ENCODE measurements around the gene SVIP. TPM values are rescaled to one million over a fixed set of nuclear protein-coding genes. Genes with fewer than 3 reads are reported as not detected.
A peak's percentile ranks its signal among the peaks of the same experiment; 100 is the strongest.

SVIP gene, protein sequence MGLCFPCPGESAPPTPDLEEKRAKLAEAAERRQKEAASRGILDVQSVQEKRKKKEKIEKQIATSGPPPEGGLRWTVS
- total RNA-seq (2014; rRNA removed; shearing (Covaris generic)) = 23.1 and 27.9 TPM in 2 replicates

DNA sequence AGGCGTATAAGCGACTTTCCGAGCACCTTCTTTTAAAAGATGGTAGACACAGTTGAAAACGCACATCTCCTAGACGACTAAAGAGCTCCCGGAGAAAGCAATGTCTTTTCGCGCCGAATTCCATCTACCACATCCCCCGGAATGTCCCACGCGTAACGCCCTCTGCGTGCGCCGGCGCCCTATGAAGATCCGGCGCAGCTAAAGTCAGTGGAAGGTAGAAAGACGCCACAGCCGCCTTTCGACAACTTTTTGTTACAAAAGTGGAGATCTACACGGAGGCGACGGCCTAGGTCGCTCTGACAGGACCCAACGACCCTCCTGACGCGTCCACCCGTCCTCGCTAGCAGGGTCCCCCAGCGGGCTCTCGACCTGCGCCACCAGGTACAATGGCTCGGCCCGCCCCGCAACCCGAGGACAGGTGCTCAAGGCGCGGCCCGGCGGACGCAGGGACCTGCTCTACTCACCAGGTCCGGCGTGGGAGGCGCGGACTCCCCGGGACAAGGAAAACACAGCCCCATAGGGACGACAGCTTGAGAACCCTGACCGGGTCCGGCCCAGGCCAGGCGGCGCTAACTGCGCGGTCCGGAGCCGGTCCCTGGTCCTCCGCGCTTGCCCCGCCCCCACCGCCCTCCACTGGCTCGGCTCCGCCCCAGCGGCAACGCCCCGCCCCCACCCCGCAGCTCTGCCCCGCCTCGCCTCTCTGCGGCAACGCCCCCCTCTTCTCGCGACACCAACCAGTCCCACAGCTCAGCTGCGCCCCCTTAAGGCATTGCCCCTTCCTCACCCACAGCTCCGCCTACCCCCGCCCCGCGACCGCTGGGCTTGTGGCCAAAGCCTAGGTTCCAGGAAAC, at the start of gene SVIP:
TSS of gene SVIP (minus strand) at position 571 of the 851 bp plus-strand sequence. CDS start at position 518, 53 bp downstream.
- peak; percentile 94 for DNase-seq (ENCODE audit: low spot score)

DNA sequence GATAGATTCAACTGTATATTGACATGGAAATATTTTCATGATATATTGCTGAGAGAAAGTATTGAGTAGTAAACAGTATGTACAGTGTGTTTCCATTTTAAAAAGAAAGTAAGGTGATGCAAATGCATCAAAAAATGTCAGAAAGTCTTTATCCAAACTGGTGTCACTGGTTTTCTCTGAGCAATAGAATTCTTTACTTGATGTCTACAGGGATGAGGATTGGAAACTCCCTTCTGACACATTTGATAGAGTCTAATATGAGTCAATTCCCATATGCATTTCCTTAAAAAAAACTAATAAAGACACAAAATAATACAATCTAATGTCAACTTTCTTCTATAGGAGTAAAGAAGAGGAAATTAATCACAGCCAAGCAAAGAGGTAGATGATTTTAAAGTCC, 49.0 kb upstream of the SVIP start:
- no peak for DNase-seq (ENCODE audit: low spot score)

DNA sequence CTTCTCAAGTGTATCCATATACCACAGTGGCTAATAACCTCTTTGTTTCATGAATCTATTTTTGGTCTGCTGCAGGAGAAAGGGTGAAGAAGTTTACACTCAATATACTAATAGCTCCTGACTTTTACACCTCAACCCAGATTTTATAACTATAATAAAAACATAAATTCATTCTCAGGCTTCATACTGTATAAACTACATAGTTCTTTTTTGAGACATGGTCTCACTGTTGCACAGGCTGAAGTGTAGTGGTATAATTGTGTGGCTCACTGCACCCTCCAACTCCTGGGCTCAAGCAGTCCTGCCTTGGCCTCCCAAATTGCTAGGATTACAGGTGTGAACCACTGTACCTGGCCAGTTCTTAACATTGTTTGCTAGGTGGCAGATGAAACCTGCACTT, 48.4 kb upstream of the SVIP start:
- no peak for DNase-seq (ENCODE audit: low spot score)

DNA sequence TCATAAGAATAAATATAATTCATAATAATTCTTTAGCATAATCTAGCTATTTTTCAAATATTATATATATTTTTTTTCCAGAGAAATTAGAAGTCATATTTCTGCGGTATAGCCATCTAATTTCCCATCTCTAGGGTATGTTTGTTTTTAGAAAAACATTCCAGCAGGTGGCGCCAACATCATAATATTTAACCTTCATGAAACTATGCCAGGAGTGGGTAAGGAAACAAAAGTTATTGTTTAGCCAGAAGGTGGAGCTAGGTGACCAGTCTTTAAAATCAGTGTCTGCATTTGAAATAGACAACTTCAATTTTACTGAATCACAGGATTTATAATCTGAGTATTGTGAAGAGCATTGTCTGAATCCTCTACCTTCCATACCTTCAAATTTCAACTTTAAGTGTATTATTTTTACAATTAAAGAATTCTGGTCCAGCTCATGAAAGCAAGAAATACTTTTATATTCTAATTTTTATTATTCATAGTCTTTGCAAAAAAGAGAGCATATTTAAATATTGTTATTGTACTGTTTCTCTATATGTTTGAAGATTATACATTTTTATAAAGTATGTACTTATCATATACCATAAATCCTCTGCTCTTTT, 46.4 kb upstream of the SVIP start:
- DNase-seq (ENCODE audit: low spot score) = peak; percentile 91

DNA sequence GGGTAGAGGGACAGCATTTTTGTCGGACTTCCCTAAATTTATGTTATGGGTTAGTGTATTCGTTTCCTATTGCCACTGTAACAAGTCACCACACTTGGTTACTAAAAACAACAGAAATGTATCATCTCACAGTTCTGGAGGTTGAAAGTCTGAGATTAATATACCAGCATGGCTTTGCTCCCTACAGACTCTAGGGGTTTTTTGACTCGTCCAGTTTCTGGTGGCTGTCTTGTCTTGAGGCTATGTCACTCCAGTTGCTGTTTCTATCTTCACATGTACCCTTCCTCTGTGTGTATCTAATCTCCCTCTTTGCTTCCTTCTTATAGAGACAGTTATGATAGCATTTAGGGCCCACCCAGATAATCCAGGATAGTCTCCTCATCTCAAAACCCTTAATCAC, 39.7 kb upstream of the SVIP start:
- no peak for DNase-seq (ENCODE audit: low spot score)

DNA sequence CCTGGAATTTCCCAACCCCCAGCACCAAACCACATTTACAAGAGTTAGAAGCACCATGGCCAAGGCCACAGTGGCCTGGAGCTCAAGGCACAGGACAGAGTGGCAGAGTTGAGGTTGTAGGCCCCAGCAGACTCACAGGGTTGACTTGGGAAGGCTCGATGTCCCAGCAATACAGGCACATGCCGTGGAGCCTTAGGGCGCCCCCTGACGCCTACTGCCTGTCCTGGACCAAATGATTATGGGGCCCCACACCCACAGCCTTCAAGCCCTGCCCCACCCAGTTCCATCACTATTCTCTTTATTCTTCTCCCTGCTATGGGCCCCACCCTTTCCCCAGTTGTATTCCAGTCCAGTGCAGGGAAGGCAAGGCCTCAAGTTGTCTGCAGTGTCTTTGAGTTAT, 30.6 kb upstream of the SVIP start, which contains the start of gene CCDC179:
TSS of gene CCDC179 (minus strand) at position 234 of the 400 bp plus-strand sequence. CDS start at position 181, 53 bp downstream.
- no peak for DNase-seq (ENCODE audit: low spot score)

DNA sequence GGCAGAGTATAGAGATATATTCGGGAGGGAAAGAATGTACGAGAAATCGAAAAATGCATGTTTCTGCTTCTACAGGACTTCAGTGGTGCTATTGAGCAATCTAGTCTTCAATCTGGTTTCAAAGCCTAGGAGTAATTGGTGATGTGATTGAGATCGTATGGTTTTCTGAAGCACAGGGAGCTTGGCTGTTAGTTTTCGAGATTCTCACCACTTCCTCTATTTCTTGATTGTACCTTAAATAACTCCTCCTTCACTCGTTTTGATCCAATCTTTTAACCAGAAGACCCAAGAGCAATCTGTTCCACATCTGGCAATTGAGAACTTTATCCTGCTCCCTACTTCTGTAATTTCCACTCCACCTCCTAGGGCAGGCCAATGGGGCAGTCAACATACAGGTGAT, 30.2 kb upstream of the SVIP start:
- DNase-seq (ENCODE audit: low spot score) = no peak

DNA sequence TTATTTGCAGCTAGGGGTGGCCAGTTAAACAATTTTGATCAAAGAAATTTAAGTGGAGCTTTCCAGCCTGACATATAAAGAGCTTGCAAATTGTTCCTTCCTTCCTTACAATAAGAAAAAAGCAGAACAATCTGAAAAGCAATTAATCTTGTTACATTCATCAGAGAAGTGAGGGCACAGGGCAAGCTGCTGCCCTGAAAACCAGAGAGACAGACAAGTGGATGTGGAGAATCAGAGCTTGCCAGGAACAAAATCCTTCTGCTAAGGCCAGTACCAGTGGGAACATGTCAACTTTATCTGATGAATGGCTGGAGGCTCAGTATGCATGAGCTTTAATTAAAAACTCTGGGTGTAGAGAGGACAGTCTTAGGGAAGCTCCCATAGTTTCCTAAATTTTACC, 21.9 kb upstream of the SVIP start:
- DNase-seq (ENCODE audit: low spot score) = no peak

DNA sequence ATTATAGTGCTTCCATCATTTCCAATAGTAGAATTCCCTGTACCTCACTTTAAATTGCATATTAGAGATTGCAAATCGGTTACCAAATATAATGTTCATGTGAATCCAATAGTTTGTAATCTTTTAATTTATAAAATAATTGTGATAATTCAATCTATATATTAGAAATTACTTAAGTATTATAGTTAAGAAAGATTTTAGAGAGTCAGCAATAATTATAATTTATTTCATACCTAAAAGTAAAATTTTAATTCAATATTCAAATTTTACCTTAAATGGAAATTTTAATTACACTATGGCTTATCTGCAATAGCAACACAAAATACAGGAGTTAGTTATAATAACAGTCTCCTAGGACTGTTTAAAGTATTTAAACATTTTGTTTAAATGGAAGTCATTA, 17.1 kb upstream of the SVIP start:
- no peak for DNase-seq (ENCODE audit: low spot score)

DNA sequence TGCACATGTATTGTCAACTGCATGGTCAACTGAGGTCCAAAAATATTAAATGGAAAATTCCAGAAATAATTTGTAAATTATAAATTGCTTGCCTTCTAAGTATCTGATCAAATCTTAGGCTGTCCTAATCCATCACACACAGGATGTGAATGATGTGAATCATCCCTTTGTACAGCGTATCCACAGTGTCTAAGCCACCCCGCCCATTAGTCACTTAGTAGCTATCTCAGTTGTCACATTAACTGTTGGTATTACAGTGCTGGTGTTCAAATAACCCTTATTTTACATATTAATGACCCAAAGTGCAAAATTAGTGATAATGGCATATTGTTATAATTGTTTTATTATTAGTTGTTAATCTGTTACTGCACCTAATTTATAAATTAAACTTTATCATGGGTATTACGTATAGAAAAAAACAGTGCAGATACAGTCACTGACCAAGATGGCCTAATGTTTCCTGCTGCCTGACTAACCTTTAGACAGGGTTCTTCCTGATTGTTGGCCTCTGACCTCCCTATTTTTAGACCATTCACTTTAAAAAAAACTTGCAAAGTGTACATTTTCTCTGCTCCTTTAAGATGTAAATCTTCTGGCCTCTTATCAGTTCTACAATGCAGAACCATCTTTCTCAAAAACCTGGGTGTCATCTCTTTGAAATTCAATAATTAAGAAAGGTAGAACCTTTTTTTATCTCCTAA, 2.9 kb upstream of the SVIP start:
- no peak for DNase-seq (ENCODE audit: low spot score)

DNA sequence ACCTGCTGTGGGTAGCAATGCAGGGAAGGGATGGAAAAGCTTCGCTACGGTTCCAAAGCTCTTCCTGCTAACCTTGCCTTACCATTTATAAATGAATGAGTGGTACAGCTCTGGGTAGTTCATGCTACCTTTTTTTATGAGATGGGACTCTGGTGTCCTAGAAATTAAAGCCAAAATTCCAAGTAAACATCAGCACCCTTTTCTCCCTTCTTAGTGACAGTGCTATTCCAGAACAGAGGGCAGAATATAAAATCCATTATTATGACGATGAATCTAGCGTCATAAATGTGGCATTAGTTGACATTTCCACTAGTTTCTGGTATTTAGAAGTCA, 447 bp upstream of the SVIP start:
- DNase-seq (ENCODE audit: low spot score) = no peak

DNA sequence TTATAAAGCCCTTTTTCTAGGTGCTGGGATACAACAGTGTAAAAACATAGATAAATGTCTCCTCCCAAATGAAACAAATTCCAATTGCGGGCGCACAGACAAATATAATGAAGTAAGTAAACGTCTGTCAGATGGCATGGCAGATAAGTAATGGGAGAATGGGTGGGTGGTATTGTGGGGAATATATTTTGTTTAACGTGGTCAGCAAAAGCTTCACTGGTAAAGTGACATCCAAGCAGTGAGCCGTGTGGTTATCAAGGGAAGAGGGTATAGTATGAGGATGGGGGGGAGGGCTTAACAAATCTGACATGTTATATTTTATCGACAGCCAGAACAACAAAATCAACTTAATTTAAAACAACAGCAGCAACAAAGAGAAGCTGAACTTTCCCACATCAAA, 1.2 kb downstream of the SVIP start:
- DNase-seq (ENCODE audit: low spot score) = no peak

DNA sequence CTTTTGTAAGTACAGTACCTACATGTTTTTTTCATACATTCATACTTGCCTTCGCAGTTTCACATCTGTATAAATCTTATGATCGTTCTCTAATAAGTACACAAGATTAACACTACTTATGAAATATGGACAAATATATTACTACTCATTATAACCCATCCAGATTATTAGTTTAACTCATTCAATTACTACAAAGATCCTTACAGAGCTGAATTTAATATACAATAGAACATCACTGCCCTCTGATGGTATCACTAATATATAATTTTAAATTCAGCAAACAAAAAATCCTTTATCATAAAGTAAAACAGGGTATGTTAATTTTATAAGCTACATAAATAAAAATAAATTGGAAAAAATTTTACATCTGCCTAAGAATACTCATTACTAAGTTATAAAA, 7.4 kb downstream of the SVIP start:
- no peak for DNase-seq (ENCODE audit: low spot score)

DNA sequence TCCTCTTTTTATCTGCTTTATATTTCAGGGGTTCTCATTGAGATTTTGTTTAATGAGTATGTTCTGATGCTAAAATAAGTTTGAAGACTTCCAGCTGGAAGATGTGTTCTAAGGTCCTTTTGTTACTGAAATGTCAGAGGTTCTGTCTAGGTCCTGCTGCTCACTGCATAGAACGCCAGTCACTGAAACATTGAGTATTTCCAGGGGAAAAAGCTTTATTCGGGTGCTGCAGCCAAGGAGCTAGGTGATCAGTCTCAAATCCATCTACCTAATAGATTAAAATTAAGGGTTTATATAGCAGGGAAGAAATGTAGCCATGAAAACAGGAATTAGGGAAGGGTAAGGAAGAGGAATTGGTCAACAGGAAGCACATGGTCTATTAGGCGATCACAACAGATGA, 19.7 kb downstream of the SVIP start:
- no peak for DNase-seq (ENCODE audit: low spot score)

DNA sequence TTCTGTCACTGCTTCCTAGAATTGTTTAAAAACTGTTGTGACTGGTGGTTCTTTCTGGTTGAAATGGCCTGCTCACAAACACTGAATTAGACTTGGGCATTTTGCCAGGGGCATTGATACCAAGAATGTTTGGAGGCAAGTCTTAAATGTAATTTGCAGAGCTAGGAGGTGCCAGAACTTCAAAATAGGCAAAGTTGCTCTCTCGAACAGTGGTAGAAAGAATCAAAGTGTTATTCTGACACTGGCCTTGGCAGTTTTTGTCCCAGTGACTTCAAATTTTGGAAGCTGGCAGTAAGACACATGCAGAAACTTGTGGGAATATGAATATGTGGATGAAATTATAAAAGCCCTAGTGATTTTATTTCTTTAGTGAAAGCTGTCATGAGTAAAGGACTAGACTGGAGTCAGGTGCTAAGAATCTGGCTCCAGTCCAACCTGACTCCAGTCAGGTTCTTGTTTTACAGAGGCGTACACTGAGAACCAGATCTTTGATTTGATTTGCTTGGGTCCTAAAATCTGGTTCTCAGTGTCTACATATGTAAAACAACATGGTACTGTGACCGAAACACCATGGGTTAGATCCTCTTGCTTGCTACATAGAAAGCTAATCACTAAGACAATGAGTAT, 20.9 kb downstream of the SVIP start:
- DNase-seq (ENCODE audit: low spot score) = no peak

DNA sequence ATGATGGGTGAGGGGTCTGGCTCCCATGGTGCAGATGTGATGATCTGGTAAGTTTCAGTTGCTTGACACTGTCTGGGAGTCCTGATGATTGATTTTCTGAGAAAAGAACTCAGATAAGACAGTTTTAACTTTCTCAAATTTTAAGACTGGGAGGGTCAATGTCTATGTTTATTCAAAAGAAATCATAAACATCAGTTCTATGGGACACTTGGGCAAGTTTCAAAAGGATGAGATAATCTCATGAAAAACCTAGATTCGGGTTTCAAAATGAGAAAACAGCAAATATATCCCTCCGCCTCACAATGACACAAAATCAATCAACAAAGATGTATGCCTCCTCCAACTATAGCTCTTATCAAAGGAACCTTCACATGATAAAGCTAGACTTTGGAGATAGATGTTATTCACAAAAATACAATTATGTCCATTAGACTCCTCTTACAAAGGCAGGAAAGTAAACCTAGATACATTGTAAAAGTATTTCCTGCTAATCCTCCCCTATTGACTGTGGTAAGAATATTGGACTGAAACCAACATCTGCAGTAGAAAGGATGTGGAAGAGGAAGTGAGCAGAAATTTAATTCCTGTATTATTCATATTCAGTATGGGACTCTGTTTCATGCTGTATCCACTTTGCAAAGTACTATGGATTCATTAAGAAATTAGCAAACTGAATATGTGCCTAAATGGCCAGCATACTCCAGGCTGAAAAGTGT, 21.6 kb downstream of the SVIP start:
- no peak for DNase-seq (ENCODE audit: low spot score)

DNA sequence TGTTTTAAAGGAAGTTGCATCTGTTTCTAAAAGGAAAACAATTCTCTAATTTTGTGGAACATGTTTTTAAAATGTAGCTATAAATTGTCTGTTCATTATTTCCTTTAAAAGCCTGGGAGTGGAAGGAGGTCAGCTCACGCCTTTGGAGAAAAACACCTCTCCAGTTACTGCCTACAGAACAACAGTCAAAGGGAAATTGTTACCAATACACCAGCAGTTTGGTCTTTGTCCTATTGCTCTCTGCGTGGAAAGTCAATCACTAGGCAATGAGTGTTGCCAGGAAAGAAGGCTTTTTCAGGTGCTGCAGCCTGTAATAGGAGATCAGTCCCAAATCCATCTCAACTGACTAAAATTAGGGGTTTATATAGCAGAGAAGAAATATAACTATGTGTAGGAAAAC, 22.2 kb downstream of the SVIP start:
- no peak for DNase-seq (ENCODE audit: low spot score)

DNA sequence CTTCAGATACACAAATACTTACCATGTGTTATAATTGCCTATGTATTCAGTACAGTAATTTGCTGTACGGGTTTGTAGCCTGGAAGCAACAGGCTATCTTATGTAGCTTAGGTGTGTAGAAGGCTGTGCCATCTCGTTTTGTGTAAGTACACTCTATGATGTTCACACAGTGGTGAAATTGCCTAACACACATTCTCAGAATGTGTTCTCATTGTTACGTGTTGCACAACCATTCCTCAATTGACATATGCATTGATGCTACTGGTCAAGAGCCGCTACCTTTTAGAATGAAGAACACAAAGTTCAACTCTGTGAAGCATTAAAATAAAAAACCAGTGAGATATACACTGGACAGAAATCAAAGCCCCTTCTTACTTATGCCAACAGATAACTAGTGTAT, 26.7 kb downstream of the SVIP start:
- DNase-seq (ENCODE audit: low spot score) = no peak

DNA sequence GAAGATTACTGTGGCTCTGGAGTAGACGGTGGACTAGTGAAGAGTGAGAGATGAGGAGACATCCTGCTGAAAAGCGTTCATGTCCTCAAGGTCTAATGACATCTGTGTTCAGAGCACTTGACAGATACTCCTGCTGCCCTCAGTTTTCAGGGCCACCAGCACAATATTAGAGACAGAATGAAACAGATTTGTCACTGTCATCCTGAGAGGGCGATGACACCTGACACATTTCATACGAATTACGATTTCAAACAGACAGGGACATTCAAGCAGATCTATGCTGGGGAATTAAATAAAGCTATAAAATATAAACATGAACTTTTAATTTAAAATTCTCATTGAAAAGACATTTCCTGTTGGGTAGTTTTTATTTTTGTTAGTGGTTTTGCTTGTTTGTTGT, 29.1 kb downstream of the SVIP start:
- DNase-seq (ENCODE audit: low spot score) = no peak

DNA sequence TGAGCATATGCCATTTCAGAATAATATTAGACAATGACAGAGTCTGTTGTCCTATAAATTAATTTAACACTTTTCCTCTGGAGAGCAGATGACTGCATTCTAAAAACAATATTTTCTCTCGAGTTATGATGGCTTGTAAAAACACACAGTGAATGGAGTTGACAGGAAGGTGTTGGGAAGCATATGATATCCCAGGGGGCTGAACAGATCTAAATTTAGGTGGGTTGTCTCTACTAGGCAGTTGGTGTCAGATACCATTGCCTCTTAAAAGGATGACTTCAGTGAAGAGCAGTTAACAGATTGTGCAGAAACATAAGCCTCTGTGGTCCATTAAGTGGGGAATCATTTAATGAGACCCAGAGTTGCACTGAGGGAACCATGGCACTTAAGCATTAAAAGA, 30.7 kb downstream of the SVIP start:
- DNase-seq (ENCODE audit: low spot score) = no peak

DNA sequence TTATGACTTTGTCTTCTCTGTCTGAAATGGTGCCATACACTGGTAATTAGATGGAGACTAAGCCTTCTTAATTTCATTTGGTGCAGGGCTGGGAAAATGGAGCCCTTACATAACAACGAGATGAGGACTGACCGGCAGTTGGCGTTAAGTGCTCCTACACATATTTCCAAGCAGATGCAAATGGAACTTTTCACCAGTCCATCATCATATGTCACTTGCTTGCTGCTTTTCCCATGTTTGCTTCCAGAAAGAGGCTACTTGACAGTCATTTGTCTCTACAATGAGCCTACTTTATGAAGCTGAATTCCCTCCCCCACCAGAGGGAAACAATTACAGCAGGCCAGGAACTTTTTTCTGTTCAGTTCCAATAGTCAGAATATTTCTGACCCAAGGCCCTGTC, 32.6 kb downstream of the SVIP start:
- no peak for DNase-seq (ENCODE audit: low spot score)

DNA sequence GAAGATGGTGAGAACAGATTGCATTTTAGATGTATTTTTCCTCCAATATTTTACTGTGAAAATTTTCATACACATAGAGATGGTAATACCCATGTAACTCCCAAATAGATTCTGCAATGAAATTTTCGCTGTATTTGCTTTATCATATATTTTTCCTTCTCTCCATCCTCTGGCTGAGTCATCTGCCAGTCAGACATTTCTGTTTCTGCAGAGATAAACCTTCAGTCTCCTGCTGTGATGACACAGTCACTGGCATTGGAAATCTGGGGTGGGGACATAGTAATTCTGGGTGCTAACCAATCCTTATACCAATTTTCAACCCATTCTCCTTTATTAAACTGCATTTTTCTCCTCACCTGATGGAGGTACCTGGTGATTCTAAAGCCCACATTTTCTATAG, 33.7 kb downstream of the SVIP start:
- DNase-seq (ENCODE audit: low spot score) = no peak

Measured in H4 (cell line).